NCI-H1092 (cell line): Measurements from ENCODE around the gene TRIM69.
A peak's percentile ranks its signal among the peaks of the same experiment; 100 is the strongest.
"Not testable (repeated sequence)": the region's sequence is repeated elsewhere in the genome, so short reads cannot be mapped to it uniquely, and the experiment has no call there.

Source experiments
- DNase-seq: peaks from one replicate; lab custom pipeline; 2025; lab: John Stamatoyannopoulos, UW

TRIM69 gene, protein sequence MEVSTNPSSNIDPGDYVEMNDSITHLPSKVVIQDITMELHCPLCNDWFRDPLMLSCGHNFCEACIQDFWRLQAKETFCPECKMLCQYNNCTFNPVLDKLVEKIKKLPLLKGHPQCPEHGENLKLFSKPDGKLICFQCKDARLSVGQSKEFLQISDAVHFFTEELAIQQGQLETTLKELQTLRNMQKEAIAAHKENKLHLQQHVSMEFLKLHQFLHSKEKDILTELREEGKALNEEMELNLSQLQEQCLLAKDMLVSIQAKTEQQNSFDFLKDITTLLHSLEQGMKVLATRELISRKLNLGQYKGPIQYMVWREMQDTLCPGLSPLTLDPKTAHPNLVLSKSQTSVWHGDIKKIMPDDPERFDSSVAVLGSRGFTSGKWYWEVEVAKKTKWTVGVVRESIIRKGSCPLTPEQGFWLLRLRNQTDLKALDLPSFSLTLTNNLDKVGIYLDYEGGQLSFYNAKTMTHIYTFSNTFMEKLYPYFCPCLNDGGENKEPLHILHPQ

DNA sequence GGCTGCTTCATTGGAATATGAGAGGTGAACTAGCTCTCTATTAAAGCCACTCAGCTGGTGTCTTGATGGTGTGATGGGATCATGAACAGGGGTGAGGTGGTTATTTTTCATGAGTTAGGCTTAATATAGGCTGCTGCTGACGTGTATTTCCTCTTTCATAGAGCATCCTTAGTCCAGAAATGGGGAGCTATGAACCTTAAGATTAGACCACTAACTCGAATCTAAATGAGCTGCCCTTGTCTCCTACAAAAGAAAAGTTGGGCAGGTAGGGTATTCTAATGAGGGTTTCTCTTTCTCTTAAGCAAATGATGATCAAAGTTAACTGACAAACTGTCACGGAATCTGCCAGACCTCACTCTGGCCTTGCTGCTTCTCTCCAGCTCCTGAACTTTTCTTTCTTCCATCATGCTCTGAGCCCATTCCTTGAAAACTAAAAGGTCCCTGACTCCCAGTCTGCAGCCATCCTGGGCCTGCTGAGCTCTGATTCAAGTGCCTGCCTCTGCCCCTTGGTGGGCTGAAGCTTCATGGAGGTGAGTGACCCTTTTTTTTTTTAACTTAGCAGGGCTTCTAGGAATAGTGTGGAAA lies at the start of gene TRIM69:
Gene TRIM69 (plus strand): TSS at position 348 of the 585 bp plus-strand sequence. CDS start 177 bp downstream, at position 525.
- no peak for DNase-seq

- not testable (repeated sequence) for DNase-seq
Measured at GRCh38 chr15:44689318-44689717, 47.0 kb upstream of the TRIM69 start.

- DNase-seq: not testable (repeated sequence)
Measured at GRCh38 chr15:44690245-44690644, 46.1 kb upstream of the TRIM69 start.

DNA sequence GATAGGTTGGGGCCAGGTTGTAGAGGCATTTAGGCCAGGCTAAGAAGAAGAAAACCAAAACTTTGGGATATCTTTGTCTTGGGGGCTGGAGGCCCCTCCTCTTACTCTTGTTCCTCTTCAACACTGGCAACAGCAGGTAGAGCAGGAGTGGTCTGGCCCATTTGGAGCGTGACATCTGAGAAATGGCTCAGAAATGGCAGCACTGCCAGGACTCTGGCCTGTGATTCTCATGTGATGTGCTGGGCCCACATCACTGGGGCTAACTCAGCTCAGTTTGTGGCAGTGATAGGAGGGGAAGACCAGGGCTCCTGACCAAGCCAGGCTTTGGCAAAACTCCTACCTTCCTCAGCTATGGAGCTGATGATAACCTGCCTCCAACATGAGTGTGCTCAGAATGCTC lies 43.7 kb upstream of the TRIM69 start:
- DNase-seq: no peak

DNA sequence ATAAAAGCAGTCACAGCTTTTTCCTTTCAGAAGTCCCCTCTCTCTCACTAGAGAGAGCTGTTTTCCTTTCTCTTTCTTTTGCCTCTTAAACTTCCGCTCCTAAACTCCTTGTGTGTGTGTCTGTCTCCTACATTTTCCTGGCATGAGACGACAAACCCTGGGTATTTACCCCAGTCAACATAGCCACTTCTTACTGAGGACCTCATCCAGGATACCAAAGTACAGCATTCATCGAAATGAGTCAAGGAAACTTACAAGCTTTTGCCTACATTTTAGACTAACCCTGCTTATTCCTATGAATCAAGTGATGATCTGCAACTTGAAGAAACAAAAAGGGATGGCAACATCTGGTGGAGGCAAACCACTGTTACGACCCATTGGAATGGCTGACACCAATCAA lies 41.9 kb upstream of the TRIM69 start:
- no peak for DNase-seq

DNA sequence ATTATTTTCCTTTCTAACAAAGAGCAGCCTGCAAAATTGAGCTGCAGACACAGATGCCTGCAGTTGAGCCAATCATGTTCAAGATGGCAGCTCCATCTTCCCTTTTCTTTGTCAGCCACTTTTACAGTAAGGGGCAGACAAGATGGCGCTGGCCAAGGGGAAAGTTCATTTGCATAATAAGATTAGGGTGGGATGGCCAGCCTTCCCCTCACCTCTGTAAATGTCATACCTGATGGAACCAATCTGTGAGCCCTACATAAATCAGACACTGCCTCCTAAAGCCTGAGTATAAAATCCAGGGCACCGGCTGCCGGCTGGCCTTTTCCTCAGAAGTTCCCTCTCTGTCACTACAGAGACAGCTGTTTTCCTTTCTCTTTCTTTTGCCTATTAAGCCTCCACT lies 41.0 kb upstream of the TRIM69 start:
- no peak for DNase-seq

GRCh38 chr15:44697014-44697413 lies 39.3 kb upstream of the TRIM69 start:
- no peak for DNase-seq

DNA sequence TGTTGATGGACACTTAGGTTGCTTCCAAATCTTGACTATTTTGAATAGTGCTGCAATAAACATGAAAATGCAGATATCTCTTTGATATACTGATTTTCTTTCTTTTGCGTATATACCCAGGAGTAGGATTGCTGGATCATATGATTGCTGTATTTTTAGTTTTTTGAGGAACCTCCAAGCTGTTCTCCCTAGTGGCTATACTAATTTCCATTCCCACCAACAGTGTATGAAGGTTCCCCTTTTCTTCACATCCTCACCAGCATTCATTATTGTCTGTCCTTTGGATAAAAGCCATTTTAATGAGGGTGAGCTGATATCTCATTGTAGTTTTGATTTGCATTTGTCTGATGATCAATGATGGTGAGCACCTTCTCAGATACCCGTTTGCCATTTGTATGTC lies 37.7 kb upstream of the TRIM69 start:
- no peak for DNase-seq

- not testable (repeated sequence) for DNase-seq
Measured at GRCh38 chr15:44700676-44701075, 35.7 kb upstream of the TRIM69 start.

GRCh38 chr15:44705986-44706385 lies 30.3 kb upstream of the TRIM69 start:
- no peak for DNase-seq

DNA sequence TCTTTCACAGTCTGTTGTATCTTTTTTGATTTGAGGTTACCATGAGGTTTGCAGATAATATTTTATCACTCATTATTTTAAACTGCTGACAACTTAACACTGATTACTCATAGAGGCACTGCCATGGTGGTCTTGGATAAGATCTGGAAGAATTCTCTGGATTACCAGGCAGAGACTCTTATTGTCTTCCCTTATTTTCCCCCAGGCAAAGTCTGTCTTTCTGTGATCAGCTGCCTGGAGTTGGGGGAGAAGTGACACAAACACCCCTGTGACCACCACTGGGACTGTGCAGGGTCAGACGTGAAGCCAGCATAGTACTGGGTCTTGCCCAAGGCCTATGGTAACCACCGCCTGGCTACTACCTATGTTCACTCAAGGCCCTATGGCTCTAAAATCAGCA lies 29.9 kb upstream of the TRIM69 start:
- no peak for DNase-seq

DNA sequence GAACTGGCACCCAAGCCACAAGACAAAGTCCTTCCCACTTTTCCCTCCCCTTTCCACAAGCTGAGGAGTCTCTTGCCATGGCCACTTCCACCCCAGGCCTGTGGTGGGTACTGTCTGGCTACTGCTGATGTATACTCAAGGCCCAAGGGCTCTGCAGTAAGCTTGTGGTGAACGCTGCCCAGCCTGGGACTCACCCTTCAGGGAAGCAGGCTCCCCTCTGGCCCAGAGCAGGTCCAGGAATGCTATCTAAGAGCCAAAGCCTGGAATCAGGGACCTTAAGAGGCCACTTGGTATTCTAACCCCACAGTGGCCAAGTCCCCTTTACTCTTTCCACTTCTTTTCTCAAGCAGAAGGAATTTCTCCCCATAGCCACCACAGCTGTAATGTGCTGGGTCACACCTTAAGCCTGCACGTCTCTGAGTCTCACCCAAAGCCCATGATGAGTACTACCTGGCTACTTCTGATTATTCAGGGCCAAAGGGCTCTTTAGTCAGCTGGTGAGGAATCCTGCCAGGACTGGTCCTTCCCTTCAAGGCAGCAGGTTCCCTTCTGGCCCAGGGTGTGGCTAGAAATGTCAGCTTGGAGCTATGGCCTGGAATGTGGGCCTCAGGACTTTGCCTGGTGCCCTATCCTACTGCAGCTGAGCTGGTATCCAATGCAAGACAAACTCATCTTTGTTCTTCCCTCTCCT lies 29.2 kb upstream of the TRIM69 start:
- DNase-seq: no peak

DNA sequence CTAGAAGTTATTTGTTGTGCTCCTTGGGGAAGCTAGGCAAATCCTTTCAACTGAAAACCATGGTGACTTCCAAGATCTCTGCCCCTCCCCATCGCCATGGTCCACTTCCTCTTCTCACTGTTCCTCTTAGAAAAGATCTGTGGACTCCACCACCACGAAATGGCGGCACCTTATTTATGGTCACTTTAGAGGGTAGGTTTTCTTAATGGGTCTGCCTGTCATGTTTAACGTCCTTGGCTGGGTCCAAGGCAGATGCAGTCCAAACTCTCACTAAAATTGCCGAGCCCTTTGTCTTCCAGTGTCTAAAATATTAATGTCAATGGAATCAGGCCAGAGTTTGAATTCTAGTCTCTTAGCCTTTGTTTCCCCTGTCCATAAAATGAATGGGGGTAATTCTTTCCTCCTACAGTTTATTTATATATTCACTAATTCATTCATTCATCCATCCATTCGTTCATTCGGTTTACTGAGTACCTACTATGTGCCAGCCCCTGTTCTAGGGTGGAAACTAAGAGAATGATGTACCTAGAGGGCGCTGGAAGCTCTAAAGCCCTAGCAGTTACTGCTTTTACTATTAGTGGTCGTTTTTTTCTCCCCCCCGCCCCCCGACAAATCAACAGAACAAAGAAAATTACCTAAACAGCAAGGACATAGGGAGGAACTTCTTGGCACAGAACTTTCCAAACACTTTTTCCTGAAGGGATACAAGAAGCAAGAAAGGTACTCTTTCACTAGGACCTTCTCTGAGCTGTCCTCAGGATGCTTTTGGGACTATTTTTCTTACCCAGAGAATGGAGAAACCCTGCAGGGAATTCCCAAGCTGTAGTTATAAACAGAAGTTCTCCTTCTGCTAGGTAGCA lies 25.9 kb upstream of the TRIM69 start:
- no peak for DNase-seq

GRCh38 chr15:44711096-44711742 lies 25.1 kb upstream of the TRIM69 start, which contains the start of the genes B2M and PATL2:
Gene B2M (plus strand): TSS chr15:44711517. CDS start chr15:44711547, 30 bp downstream.
Gene PATL2 (minus strand): TSS chr15:44711323. CDS start chr15:44676490, 34,833 bp downstream.
- DNase-seq: peak; percentile 90

DNA sequence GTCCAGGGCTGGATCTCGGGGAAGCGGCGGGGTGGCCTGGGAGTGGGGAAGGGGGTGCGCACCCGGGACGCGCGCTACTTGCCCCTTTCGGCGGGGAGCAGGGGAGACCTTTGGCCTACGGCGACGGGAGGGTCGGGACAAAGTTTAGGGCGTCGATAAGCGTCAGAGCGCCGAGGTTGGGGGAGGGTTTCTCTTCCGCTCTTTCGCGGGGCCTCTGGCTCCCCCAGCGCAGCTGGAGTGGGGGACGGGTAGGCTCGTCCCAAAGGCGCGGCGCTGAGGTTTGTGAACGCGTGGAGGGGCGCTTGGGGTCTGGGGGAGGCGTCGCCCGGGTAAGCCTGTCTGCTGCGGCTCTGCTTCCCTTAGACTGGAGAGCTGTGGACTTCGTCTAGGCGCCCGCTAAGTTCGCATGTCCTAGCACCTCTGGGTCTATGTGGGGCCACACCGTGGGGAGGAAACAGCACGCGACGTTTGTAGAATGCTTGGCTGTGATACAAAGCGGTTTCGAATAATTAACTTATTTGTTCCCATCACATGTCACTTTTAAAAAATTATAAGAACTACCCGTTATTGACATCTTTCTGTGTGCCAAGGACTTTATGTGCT lies 24.5 kb upstream of the TRIM69 start:
- DNase-seq: peak; percentile 23

- peak; percentile 20 for DNase-seq
Measured at GRCh38 chr15:44712346-44713005, 23.9 kb upstream of the TRIM69 start.

DNA sequence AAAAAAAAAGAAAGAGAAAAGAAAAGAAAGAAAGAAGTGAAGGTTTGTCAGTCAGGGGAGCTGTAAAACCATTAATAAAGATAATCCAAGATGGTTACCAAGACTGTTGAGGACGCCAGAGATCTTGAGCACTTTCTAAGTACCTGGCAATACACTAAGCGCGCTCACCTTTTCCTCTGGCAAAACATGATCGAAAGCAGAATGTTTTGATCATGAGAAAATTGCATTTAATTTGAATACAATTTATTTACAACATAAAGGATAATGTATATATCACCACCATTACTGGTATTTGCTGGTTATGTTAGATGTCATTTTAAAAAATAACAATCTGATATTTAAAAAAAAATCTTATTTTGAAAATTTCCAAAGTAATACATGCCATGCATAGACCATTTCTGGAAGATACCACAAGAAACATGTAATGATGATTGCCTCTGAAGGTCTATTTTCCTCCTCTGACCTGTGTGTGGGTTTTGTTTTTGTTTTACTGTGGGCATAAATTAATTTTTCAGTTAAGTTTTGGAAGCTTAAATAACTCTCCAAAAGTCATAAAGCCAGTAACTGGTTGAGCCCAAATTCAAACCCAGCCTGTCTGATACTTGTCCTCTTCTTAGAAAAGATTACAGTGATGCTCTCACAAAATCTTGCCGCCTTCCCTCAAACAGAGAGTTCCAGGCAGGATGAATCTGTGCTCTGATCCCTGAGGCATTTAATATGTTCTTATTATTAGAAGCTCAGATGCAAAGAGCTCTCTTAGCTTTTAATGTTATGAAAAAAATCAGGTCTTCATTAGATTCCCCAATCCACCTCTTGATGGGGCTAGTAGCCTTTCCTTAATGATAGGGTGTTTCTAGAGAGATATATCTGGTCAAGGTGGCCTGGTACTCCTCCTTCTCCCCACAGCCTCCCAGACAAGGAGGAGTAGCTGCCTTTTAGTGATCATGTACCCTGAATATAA lies 23.0 kb upstream of the TRIM69 start:
- peak; percentile 3 for DNase-seq

DNA sequence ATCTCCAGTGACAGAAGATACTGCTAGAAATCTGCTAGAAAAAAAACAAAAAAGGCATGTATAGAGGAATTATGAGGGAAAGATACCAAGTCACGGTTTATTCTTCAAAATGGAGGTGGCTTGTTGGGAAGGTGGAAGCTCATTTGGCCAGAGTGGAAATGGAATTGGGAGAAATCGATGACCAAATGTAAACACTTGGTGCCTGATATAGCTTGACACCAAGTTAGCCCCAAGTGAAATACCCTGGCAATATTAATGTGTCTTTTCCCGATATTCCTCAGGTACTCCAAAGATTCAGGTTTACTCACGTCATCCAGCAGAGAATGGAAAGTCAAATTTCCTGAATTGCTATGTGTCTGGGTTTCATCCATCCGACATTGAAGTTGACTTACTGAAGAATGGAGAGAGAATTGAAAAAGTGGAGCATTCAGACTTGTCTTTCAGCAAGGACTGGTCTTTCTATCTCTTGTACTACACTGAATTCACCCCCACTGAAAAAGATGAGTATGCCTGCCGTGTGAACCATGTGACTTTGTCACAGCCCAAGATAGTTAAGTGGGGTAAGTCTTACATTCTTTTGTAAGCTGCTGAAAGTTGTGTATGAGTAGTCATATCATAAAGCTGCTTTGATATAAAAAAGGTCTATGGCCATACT lies 21.1 kb upstream of the TRIM69 start:
- DNase-seq: no peak
